HG02943 (cell line): ENCODE data around the gene GCN1.

ENCODE experiments used
- ATAC-seq: cut with Tn5 transposase; IDR thresholded peaks from one replicate; pipeline ENCODE4 v1.9.1; 2021; ENCODE audit warnings: mild to moderate bottlenecking, low read depth, moderate library complexity; ENCODE audit not compliant: unreplicated experiment

GCN1 gene

DNA sequence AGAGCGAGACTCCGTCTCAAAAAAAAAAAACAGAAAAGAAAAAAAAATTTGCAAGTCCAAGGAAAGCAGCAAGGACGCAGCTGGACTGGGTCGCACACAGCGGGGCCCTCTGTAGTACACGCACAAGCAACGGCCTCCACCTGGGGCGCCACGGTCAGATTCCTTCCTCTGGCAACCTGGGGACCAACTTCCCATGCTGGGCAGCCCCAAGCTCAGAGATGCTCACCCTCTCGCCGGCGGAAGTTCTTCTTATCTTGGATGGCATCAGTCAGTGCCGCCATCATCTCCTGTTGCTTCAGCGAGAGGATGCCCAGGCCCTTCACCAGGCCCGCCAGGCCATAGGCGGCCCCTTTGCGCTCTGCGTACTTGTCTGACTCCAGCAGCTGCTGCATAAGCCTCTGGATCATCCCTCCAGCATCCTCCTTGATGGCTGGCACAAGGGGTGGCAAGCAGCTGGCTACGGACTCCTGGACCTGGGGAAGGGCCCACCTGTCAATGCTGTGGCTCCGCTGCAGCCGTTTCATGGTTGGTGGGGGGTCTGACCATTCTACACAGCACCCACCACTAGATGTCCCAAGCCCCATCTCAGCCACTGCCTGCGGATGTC is 43.5 kb downstream of the GCN1 start:
- no peak for ATAC-seq

DNA sequence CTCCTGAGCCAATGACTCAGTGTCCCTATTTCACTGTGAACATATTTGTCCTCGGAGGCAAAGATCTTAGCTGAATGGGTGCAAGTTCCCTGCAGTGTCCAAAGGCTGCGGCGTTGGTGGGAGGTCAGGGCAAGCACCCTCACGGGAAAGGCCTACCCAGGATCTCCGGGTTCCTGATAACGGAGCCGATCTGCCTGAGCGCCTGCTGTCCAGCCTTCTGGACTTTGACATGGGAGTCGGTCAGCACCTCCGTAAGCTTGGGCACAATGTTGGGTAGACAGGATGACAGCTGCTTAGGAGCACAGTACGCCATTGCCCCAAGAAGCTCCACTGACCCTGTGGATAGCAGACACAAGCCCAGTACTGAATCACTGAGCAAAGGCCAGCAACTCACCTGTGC is 46.5 kb downstream of the GCN1 start:
- no peak for ATAC-seq

DNA sequence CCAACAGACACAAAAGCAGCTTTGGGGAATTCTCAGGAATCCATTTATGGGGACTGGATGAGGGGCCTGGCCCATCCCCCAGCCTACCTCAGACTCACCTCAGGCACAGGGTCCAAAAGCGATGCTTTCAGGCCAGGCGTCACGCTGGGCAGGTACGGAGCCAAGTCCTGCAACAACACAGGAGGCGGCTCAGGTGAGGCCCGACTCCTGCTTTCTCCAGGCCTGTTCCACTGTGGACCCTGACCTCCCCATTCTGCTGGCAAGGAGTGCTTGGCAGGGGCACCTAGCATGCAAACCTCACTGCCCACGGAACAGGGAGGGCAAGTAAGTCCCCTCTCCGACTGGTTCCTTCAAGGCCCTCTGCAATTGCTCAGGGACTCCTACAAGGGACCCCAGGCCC is 49.4 kb downstream of the GCN1 start:
- ATAC-seq, result no peak

DNA sequence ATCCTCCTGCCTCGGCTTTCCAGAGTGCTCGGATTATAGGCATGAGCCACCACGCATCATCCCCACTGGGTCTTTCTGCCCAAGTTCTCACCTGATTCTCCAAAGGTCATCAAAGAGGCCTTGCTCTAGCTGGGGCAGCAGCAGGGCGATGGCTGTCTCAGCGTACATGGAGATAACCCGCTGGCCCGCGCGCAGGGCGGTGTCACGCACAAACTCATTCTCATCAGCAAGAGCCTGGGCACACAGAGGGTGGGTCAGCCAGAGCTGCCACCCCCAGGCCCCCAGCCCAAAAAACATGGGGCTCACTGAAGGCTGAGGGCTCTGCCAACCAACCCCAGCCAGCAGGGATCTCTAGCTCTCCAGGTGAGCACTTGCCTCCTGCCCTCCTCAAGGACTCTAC is 50.3 kb downstream of the GCN1 start:
- no peak for ATAC-seq

DNA sequence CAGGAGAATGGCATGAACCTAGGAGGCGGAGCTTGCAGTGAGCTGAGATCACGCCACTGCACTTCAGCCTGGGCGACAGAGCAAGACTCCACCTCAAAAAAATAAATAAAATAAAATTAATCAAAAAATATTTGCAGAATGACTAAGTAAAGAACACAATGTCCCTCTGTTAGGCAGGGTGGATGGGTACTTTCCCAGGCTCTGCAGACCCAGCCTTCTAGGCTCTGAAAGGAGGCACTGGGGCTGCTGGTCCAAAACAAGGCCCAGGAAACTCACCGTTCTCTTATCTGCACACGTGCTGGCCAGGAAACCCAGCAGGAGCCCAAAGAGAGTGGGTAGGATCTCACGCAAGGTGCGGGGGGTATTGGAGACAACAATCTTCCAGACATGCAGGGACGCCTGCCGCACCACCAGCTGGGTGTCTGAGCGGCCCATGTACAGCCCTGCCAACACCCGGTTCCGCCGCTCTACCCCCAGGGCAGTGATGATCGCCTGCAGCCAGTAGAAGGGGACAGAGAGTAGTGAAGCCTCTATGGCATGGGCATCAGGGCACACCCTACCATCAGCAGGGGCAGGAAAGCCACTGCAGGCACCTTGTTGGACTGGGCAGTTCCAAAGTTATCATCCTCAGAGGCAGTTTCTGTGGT is 52.2 kb downstream of the GCN1 start:
- ATAC-seq, result no peak

DNA sequence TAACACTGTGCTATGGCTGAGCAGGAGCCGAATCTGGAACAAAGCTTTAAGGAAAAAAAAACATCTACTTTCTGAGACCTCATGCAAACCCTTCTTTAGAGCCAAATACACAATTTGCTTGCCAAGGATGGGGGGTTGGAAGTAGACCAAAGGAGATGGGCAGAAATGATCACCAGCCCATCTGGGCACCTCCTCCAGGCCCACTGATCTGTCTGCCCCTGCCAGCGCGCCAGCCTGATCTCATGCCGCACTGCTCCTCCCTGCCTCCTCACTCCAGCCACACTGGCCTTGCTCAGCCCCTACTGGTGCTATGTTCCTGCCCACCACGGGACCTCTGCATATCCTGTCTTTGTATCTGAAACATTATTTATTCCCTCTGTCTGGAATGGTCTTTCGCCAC is 53.2 kb downstream of the GCN1 start:
- no peak for ATAC-seq

DNA sequence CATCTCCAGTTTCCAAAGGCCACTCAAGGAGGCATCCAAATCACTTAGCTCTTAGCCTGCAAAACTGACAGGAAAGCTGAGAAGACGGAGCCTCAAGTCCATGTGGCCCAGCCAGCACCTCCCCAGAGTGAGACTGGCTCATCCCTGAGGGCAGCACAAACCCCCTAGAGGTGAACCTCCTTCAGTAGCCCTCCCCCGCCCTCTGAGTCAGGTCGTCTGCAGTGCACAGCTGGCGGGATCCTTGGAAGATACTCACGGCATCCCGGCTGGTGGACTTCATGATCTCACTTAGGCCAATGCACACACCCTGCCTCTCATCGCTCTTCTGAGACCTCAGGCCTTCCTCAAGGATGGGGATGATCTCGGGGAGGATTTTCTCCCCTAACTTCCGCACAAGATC is 53.9 kb downstream of the GCN1 start:
- ATAC-seq, result no peak

DNA sequence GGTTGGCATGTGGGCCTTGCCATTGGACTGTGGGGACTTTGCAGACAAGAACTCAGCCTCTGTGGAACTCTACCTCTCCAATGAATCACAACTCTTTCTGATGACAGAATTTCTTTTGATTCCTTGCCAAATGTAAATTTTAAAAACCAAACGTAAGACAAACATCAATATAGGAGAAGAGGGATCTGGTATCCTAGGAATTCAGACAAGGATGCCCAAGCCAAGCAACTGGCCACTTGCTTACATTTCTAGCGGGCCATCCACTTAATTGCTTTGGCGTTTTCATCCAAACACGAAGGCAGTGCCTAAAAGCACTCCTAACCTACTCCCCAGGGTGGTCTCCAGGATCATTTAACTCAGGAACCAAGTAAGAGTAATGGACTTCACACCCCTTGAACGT is 54.6 kb downstream of the GCN1 start:
- ATAC-seq, result no peak

DNA sequence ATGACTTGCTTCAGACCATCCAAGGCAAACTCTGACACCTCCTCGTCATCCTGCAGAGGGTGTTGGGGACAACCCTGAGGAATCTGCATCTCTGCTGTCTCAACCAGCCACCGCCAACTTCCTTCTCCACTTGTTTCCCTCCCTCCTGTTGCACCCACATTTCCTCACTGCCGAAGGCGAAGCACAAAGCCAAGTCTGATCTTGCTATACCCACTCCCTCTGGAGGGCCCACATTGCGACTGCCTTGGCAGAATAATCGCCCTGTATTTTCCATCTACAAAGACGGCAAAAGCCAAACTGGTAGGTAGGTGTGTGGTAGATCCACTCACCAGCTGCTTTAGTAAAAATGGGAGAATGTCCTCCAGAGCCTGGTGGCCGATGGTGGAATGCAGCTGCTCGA is 56.1 kb downstream of the GCN1 start:
- ATAC-seq, result no peak

DNA sequence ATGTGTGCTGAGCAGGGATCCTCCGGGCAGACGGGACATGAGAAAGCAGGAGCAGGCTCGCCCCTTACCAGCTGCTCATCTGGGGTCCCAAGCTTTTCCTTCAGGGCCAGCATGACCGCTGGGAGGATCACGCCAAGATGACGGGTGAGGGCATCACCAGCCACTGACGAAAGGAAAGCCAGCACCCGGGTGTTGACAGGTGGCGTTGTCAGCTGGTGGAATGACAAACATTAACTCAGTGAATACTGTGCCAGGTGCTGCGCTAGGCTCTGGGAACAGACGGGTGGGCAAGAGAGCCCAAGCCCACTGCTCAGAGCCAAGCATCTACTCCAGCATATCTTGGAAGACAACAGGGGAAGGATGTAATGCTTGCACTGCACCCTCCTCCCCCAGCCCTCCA is 56.7 kb downstream of the GCN1 start:
- no peak for ATAC-seq

DNA sequence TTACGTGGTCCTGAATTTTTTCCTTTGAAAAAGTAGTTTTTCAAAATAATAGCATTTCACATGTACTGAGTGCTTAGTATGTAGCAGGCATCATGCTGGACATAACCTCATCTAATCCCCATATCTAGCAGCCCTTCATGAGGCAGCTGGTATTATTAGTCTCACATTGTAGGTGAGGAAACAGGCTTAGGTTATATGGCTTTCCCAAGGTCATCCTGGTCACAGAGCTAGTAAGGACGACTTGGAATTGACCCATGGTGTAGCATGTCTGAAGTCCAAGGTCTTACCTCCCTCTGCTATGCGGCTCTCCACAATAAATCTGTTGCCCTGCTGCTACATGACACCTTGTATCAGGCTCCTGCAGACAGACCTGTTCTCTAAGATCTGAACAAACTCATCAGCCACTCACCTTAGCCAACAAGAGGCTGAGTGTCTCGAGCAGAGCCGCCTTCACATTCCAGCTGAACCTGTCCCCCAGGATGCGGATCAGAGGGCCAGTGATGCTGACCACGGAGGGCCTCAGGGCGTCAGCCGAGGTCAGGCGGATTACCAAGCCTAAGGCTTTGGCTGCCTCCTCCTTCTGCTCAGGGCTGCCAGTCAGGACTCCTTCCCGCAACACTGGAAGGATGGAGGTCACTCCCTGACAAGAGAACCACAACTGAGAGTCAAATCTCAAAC is 58.3 kb downstream of the GCN1 start:
- no peak for ATAC-seq

DNA sequence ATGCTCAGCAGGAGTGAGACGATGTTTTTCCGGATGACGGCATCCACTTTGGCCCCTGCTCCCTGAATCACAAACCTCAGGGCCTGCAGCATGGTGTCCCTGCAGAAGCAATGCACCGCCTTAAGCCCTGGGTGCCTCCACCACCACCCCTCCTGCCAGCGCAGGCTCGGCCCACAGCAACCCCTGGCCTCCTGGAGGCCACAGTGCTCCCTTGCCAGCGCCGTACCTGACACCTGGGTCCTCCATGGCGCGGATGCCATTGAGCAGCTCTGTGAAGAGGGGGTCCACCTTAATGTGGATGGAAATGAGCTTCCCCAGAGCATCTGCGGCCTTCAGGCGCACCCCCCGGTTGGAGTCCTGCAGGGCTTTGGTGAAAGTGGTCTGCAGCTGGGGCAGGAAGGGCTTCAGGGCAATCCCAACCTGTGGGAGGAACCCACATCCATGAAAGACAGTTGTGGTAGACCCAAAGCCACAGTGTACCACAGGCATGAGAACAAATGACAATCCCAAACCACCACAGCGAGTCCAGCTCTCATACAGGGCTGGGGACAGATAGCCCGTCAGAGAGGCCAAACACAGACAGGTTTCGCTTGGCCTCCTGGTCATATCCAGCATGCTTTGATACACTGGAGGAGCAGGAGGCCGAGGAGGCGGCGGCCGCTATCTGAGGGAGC is 60.1 kb downstream of the GCN1 start:
- no peak for ATAC-seq

DNA sequence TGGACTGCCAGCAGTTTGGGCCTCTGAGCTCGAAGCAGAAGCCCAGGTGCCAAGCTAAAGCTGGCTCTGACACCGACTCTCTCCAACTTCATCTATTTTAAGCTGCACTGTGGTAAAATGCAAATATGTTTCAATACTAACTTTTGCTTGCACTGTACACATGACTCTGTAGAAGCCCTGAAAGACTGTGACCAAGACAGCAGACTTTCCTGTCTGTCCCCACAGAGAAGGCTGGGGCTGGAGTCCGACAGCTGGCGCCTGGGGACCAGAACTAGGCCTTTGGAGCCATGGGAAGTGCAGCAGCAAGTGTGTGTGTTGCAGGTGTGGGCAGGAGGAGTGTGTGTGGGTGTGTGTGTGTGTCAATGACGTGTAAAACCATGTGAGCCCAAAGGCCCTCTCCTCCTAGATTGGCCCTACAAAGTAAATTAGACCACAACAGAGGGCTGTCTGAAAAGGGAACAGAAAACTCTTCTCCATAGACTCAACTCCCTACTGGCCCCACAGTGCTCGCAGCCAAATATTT is 61.6 kb downstream of the GCN1 start:
- peak; percentile 89 for ATAC-seq

DNA sequence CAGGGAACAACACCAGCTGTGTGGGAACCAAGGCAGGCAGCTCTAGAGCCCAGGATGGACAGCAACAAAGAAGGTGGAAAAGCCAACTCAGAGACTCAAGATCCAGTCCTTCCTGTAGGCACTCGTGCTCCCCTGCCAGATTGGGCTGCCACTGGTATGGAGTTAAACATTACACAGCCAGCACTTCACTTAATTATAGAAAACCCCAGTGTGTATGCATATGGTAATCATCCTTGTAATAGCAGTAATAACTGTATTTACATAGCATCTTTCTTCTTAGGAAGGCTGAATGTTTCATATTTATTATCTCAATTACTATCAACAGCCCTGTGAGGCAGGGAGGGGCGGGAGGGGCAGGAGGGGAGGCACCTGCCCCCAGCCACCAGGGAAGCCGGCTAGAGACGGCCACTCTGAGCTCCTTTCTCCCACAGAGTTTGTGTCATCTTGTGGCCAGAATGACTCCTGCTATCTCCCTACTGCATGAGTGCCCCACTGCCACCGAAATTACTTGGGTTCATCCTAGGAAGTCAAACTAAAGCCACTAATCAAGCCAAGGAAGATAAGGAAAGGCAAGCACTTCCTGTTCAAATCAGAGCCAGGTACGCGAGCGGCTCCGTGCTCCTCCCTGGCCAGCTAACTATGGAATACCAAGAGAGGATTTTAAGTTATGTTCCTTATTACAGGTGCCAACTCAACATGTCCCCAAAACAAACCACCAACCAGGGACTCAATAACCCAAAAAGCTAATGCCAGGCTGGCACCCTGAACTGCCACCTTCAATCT is 62.3 kb downstream of the GCN1 start:
- ATAC-seq, result no peak

DNA sequence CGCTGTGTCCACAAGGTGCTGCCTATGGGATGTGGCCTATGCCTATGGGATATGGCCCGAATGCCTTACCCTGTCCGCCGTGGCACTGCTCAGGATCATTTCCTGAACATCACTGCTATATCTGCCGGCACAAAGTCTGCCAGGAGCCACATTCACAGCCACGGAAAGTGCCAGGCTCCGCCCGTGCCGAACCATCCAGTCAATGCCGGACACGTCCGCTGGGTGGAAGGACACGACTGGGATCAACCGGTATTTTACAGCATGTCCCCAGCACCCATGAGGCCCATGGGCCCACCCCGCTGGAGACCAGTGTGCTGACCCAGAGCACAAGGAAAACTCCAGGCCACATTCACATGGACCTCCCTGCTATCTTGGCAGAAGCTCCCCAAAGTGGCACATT is 63.4 kb downstream of the GCN1 start:
- ATAC-seq, result no peak

DNA sequence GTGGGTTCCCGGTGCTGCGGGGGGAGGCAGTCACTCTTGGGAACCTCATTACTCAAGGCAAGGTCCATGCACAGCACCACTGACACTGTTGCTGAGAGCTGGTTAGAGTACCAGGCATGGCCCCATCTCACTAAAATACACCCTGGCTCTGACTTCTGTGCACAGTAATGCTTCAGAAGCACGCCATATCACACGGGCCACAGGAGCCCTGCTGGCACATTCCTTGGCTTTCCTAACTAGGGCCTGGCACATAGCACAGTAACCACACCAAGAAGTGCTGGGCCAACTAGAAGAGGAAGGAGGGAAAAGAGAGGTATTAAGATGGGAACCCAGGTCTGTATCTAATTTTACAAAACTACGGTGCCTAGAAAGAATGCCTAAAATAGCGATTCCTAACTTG is 64.5 kb downstream of the GCN1 start:
- ATAC-seq, result no peak

DNA sequence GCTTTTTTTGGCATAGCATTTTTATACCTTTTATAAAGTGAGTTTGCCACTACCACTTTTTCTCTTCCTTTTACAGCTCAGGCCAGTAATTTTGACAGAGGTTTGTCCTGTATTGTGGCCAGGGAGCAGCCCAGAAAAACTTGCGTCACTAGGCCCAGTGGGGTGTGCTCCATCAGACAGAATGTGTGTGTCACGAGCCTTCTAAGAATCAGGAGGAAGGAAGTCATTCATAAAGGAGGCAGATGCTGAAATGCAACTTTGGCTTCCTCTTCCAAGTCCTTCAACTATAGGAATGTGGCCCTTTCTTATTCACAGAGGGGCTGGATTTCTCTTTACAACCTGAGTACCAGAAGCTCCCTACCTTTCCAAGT is 67.9 kb downstream of the GCN1 start:
- ATAC-seq, result no peak

DNA sequence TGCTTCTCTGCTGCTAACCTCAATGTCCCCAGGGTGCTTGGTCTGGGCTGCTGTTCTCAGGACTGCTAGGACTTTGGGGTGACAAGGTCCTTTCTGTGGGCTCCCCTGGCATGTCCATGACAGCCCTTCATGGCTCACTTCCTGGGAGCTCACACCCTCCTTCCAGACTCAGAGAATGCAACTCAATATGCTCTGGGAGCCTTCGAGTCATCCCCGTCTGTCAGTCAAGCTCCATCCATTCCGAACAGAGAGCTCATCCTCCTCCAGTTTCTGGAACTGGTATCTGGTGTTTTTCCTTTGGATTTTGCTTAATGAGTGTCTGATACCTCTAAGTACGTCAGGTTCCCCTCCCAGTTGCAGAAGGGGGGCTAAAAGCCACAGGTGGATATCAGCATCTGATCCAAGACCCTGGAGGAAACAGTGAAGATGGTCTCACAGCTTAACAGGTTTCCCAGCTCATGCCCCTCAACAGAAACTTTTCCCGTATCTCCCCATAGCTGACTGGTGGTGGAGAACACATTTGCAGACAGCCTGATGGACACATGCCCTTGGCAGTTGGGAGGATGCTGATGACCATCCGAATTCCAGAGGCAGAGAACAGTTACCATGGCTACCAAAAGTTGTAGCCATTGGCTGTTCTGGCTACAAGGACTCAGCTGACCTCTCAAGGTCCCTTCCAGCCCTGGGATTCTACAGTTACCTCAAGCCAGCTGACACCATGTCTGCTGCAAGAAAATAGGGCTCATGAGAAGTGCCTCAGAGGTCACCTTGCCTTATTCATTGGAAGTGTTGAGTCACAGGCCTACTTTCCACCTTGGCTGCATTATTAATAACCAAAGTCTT is 68.5 kb downstream of the GCN1 start:
- ATAC-seq, result no peak

DNA sequence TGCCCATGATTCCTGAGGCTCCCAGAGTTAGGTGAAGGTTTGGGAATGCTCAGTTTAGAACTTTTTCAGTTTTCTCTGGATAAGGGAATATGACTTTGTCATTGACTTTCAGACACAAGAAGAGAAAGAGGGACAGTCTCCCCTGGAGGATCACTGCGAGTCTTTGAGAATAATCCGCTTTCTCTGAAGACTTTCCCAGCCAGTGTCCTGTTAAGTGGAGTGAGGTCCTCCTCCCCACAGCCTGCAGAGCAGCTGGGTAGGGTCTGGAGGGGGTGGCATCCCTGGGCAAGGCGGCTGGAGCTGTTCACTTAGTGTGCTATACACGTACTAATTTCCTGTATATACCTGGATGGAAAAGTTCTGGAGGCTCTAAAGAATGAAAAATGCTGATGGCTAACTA is 69.5 kb downstream of the GCN1 start:
- no peak for ATAC-seq

DNA sequence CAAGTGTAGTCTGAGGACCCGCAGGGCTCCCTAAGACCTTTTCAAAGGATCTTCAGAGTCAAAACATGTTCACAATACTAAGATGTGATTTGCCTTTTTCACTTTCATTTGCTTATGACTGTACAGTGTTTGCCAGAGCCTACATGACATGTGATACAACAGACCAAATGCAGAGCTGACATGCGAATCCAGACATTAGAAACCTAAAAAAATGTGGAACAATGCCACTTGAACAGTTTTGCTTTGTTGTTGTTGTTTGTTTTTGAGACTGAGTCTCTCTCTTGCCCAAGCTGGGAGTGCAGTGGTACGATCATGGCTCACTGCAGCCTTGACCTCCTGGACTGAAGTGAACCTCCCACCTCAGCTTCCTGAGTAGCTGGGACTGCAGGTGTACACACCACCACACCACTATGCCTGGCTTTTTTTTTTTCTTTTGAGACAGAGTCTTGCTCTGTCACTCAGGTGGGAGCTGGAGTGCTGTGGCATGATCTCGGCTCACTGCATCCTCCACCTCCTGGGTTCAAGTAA is 72.7 kb downstream of the GCN1 start:
- peak; percentile 32 for ATAC-seq
